Activated CD4-positive, alpha-beta memory T cell treated with anti-CD3 and anti-CD28 coated beads for 36 hours (primary cell): Measurements from ENCODE around the gene CBARP. TPM values are rescaled to one million over a fixed set of nuclear protein-coding genes. Genes with fewer than 3 reads are reported as not detected.

Experiments used
- CTCF ChIA-PET: fragments of 350-600 bp; sonication (Branson Sonifier 250); formaldehyde crosslinking; loops from one replicate; lab custom pipeline; 2021; ENCODE audit warnings: antibody characterized with exemption, inconsistent platforms; lab: Charles Lee
- POLR2A ChIA-PET: fragments of 350-600 bp; sonication (Branson Sonifier 250); formaldehyde crosslinking; loops from one replicate; lab custom pipeline; 2021; ENCODE audit warnings: antibody characterized with exemption; lab: Charles Lee
- DNase-seq: peaks from one replicate; pipeline ENCODE4 v3.0.0-alpha.2; 2020
- H3K27ac Mint-ChIP-seq: one replicate; pipeline ENCODE4 v1.8.0; 2021; ENCODE audit warnings: mixed read lengths
- H3K27me3 Mint-ChIP-seq: one replicate; pipeline ENCODE4 v1.8.0; 2021; ENCODE audit warnings: mixed read lengths
- H3K36me3 Mint-ChIP-seq: one replicate; pipeline ENCODE4 v1.8.0; 2021; ENCODE audit warnings: mixed read lengths
- H3K4me1 Mint-ChIP-seq: one replicate; pipeline ENCODE4 v1.8.0; 2021; ENCODE audit warnings: low read depth, mixed read lengths
- H3K4me3 Mint-ChIP-seq: one replicate; pipeline ENCODE4 v1.8.0; 2021; ENCODE audit warnings: mild to moderate bottlenecking, mixed read lengths
- H3K9me3 Mint-ChIP-seq: one replicate; pipeline ENCODE4 v1.8.0; 2021; ENCODE audit warnings: mixed read lengths
- intact Hi-C: fragments of 100-400 bp; cut with micrococcal nuclease; formaldehyde crosslinking; loops from one replicate; pipeline ENCODE4 v1.15.1; 2023
- total RNA-seq, 2 experiments: library from RNA; stranded (reverse); gene quantifications; one replicate each; pipeline ENCODE4 v1.2.3, GENCODE V29; 2021

CBARP gene
- total RNA-seq, 2 experiments from 2014 or later: 1.3 to 2.1 TPM

- H3K4me3 Mint-ChIP-seq: no peak overlapping the region
- H3K9me3 Mint-ChIP-seq: no peaks in the 10 kb centered on the region
- no peak overlapping the region for H3K27ac Mint-ChIP-seq
- CTCF ChIA-PET: interaction anchor here (1.5 kb wide), 1 partner anchor 23 kb away, joined by 4 read pairs; no protein-coding TSS in a partner anchor
- H3K4me1 Mint-ChIP-seq: no peaks in the 10 kb centered on the region
- intact Hi-C loops: no loop called here
- no peak for DNase-seq
- POLR2A ChIA-PET: no interaction called here
- H3K27me3 Mint-ChIP-seq: no peaks in the 10 kb centered on the region
- H3K36me3 Mint-ChIP-seq: no peaks in the 10 kb centered on the region
Observed at GRCh38 chr19:1220976-1221903, 16.6 kb downstream of the CBARP start.

GRCh38 chr19:1220477-1220930 lies 17.3 kb downstream of the CBARP start:
- H3K4me1 Mint-ChIP-seq: no peaks in the 10 kb centered on the region
- intact Hi-C loops: no loop called here
- H3K27me3 Mint-ChIP-seq: no peaks in the 10 kb centered on the region
- no peaks in the 10 kb centered on the region for H3K36me3 Mint-ChIP-seq
- ChIA-PET CTCF (interaction anchor here (0.5 kb wide), 1 partner anchor 202 kb away, joined by 3 read pairs; no protein-coding TSS in a partner anchor), POLR2A (no interaction called here)
- DNase-seq: no peak
- H3K4me3 Mint-ChIP-seq: no peak overlapping the region
- H3K27ac Mint-ChIP-seq: no peak overlapping the region
- no peaks in the 10 kb centered on the region for H3K9me3 Mint-ChIP-seq

DNA sequence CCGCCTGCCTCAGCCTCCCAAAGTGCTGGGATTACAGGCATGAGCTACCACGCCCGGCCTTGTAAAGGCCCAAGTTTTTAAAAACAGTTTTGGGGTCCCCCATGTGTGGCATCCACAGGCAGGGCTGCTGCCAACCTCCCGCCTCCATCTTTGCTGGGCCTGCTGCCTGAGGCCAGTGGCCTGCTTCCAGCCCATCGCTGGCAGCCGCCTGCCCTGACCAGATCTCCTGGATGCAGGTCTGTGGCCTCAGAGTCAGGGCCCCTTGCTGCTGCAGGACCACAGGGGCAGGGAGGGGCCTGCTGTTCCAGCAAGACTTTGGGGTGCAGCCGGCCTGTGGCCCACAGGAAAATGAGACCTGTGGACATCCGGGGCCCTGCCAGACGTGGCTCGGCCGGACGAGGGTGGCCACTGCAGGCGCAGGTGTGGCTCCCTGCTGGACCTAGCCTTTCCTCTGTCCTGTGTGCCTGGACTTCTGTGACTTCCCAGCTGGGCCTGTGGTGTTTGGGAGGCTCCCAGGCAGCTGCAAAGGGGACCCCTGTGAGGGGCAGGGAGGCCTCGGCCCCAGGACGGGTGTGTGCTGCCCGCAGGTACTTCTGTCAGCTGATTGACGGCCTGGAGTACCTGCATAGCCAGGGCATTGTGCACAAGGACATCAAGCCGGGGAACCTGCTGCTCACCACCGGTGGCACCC lies 17.9 kb downstream of the CBARP start:
- Mint-ChIP-seq H3K4me1 (no peaks in the 10 kb centered on the region), H3K27ac (no peak overlapping the region), H3K27me3 (no peaks in the 10 kb centered on the region), H3K4me3 (no peak overlapping the region), H3K9me3 (no peaks in the 10 kb centered on the region), H3K36me3 (no peaks in the 10 kb centered on the region)
- ChIA-PET POLR2A (interaction anchor here (0.6 kb wide), 1 partner anchor 1957 kb away, joined by 4 read pairs; no protein-coding TSS in a partner anchor), CTCF (interaction anchor here (0.5 kb wide), 1 partner anchor 201 kb away, joined by 3 read pairs; no protein-coding TSS in a partner anchor)
- no peak for DNase-seq
- intact Hi-C loops: no loop called here

GRCh38 chr19:1218751-1219567 lies 18.8 kb downstream of the CBARP start:
- ChIA-PET POLR2A (interaction anchor here (0.6 to 1.9 kb wide), 2 partner anchors 50 to 1958 kb away, joined by 4 read pairs; partner anchors contain the start of gene CIRBP), CTCF (no interaction called here)
- DNase-seq: no peak
- H3K27me3 Mint-ChIP-seq: no peaks in the 10 kb centered on the region
- no peaks in the 10 kb centered on the region for H3K36me3 Mint-ChIP-seq
- no peaks in the 10 kb centered on the region for H3K9me3 Mint-ChIP-seq
- H3K27ac Mint-ChIP-seq: no peak overlapping the region
- intact Hi-C loops: no loop called here
- H3K4me3 Mint-ChIP-seq: no peak overlapping the region
- H3K4me1 Mint-ChIP-seq: peaks cover 4% of the 10 kb centered on the region

DNA sequence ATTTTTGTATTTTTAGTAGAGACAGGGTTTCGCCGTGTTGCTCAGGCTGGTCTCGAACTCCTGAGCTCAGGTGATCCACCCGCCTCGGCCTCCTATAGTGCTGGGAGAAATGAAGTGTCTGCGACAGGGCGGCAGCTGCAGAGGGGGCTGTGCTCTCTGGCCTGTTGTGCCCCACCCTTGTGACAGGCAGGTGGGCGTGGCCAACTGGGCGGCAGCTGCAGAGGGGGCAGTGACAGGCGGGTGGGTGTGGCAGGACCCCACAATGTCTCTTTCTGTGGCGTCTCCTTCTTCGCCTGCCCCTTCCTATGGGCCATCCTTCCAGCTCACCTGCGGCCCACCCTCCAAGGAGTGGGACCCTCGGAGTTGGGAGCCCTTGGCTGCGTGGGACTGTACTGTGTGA lies 20.4 kb downstream of the CBARP start:
- DNase-seq: no peak
- Mint-ChIP-seq H3K27ac (no peak overlapping the region), H3K27me3 (no peaks in the 10 kb centered on the region), H3K9me3 (no peaks in the 10 kb centered on the region), H3K36me3 (peaks cover 7% of the 10 kb centered on the region), H3K4me3 (no peak overlapping the region), H3K4me1 (peaks cover 14% of the 10 kb centered on the region)
- CTCF ChIA-PET: interaction anchor here (0.6 to 3.4 kb wide), 4 partner anchors 26 to 104 kb away, joined by 3 to 11 read pairs (median 4); no protein-coding TSS in a partner anchor
- POLR2A ChIA-PET: interaction anchor here (0.7 to 1.9 kb wide), 2 partner anchors 8 to 52 kb away, joined by 3 to 4 read pairs; partner anchors contain the start of gene CIRBP
- intact Hi-C loops: no loop called here

GRCh38 chr19:1216756-1217155 lies 21.0 kb downstream of the CBARP start:
- POLR2A ChIA-PET: interaction anchor here (1.9 kb wide), 1 partner anchor 53 kb away, joined by 4 read pairs; the partner anchor contains the start of gene CIRBP
- no peak overlapping the region for H3K4me3 Mint-ChIP-seq

DNA sequence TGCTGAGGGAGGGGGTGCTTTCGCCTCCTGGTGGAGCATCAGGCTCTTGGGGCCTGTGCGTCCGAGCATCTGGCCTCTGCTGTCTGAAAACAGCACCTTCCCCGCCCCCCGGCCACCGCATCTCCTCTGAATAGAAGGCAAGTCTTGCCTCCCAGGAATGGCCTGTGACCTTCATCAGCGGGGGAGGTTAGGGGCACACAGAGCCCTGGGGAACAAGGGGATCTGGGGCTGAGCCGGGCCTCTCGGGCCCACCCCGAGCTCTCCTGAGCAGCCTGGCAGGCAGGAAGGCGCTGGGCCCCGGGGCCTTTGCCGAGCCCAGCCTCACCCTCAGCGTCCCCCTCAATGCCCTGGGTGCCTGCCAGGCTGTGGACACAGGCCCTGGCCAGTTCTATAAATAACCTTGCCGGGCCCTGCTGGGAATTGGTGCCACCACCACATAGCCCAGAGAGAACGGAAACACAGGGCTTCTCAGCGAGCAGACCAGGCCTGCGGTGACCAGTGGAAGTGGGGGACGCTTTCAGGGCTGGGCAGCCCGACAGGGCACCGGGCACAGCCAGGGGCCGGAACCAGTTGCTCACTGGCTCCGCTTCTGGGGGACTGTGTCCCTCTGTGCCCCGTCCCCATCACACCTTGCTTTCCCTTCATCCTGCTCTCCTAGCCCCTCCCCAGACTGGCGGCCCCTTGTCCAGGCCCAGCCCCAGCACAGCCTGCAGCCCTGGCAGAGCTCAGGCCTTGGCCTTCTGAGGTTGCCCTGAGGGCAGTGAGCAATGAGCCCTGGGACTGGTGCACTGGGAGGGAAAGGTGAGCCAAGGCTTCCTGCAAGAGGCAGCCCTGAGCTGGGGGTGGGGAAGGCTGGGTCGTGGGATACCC lies 22.7 kb downstream of the CBARP start:
- DNase-seq: no peak
- peak overlapping the region; percentile 97 for H3K27ac Mint-ChIP-seq
- peaks cover 13% of the 10 kb centered on the region for H3K36me3 Mint-ChIP-seq
- intact Hi-C loops: no loop called here
- ChIA-PET POLR2A (interaction anchor here (1.7 kb wide), 1 partner anchor 194 kb away, joined by 6 read pairs; the partner anchor contains the start of gene RNU6-2), CTCF (interaction anchor here (1.2 to 3.4 kb wide), 4 partner anchors 10 to 102 kb away, joined by 3 to 11 read pairs (median 6); no protein-coding TSS in a partner anchor)
- peaks cover 25% of the 10 kb centered on the region for H3K4me1 Mint-ChIP-seq
- no peak overlapping the region for H3K4me3 Mint-ChIP-seq
- no peaks in the 10 kb centered on the region for H3K27me3 Mint-ChIP-seq
- no peaks in the 10 kb centered on the region for H3K9me3 Mint-ChIP-seq

More at GRCh38 chr19:1216756-1217155, 21.0 kb downstream of the CBARP start:
- intact Hi-C loops: no loop called here
- no peak for DNase-seq
- Mint-ChIP-seq H3K27ac (no peak overlapping the region), H3K36me3 (peaks cover 7% of the 10 kb centered on the region), H3K4me1 (peaks cover 14% of the 10 kb centered on the region), H3K27me3 (no peaks in the 10 kb centered on the region), H3K9me3 (no peaks in the 10 kb centered on the region)
- CTCF ChIA-PET: interaction anchor here (1.3 to 3.4 kb wide), 3 partner anchors 49 to 103 kb away, joined by 3 to 11 read pairs (median 4); no protein-coding TSS in a partner anchor

DNA sequence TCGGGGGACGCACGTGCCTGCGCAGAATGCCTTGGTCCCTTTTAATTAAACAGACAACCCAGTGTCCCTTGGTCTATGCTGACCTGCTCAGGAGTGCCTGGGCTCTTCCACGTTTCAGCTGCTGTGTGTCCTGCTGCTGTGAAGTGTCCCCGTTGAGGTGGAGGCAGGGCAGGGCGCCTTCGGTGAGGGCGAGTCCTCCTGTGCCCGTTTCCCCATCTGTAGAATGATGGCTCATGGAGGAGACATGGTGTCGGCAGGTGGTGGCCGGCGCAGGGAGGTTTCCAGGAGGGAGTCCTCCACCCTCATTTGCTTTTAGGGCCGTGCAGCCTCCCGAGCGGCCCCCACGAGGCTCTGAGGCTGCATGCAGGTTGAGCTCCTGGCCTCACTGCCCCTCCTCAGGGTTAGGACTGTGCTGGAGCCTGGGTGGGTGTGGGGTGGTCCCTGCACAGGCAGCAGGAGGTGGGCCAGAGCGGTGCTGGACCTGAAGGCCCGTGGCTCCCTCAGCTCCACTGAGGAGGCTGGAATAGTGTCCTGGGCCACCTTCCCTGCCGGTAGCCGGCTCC lies 23.4 kb downstream of the CBARP start:
- H3K4me3 Mint-ChIP-seq: peak overlapping the region; percentile 77
- DNase-seq: no peak
- peaks cover 16% of the 10 kb centered on the region for H3K36me3 Mint-ChIP-seq
- CTCF ChIA-PET: interaction anchor here (1.2 to 3.4 kb wide), 4 partner anchors 11 to 101 kb away, joined by 3 to 11 read pairs (median 6); no protein-coding TSS in a partner anchor
- H3K27me3 Mint-ChIP-seq: no peaks in the 10 kb centered on the region
- H3K27ac Mint-ChIP-seq: peak overlapping the region; percentile 97
- no peaks in the 10 kb centered on the region for H3K9me3 Mint-ChIP-seq
- POLR2A ChIA-PET: interaction anchor here (0.7 to 1.7 kb wide), 6 partner anchors 11 to 193 kb away, joined by 3 to 6 read pairs (median 3); partner anchors contain the start of genes ABCA7, RNU6-2 and SBNO2
- intact Hi-C loops: no loop called here
- peaks cover 29% of the 10 kb centered on the region for H3K4me1 Mint-ChIP-seq

- Mint-ChIP-seq H3K4me1 (peaks cover 29% of the 10 kb centered on the region), H3K9me3 (no peaks in the 10 kb centered on the region), H3K27ac (peak overlapping the region; percentile 97), H3K27me3 (no peaks in the 10 kb centered on the region), H3K4me3 (peak overlapping the region; percentile 77), H3K36me3 (peaks cover 16% of the 10 kb centered on the region)
- ChIA-PET CTCF (interaction anchor here (0.6 to 3.4 kb wide), 5 partner anchors 12 to 100 kb away, joined by 3 to 11 read pairs (median 5); no protein-coding TSS in a partner anchor), POLR2A (interaction anchor here (0.7 to 1.7 kb wide), 6 partner anchors 10 to 192 kb away, joined by 3 to 6 read pairs (median 3); partner anchors contain the start of genes ABCA7, RNU6-2 and SBNO2)
- intact Hi-C loops: no loop called here
- peak; percentile 85 for DNase-seq
Observed at GRCh38 chr19:1213391-1214286, 24.2 kb downstream of the CBARP start.
